ENCODE data around the gene HABP2.

Gene HABP2

GRCh38 chr10:113557903-113558321 is 5.1 kb downstream of the HABP2 start:
- no peak for DNase-seq (ENCODE audit: low read depth in 2 of 2)

GRCh38 chr10:113560071-113560470 is 7.2 kb downstream of the HABP2 start:
- DNase-seq (ENCODE audit: low read depth in 2 of 2): no peak

- no peak for DNase-seq (ENCODE audit: low read depth in 2 of 2)
These were observed 8.4 kb downstream of the HABP2 start for GRCh38 chr10:113561214-113561613.

- DNase-seq (ENCODE audit: low read depth in 2 of 2): no peak
These were observed 9.2 kb downstream of the HABP2 start for GRCh38 chr10:113562069-113562468.

- no peak for DNase-seq (ENCODE audit: low read depth in 2 of 2)
These were observed 9.9 kb downstream of the HABP2 start for GRCh38 chr10:113562704-113563103.

GRCh38 chr10:113563306-113564088 is 10.6 kb downstream of the HABP2 start:
- DNase-seq (ENCODE audit: low read depth in 2 of 2): peak; percentile 38 to 58

GRCh38 chr10:113565364-113565763 is 12.5 kb downstream of the HABP2 start:
- DNase-seq (ENCODE audit: low read depth in 2 of 2): no peak

- no peak for DNase-seq (ENCODE audit: low read depth in 2 of 2)
These were observed 14.0 kb downstream of the HABP2 start for GRCh38 chr10:113566888-113567287.

- DNase-seq (ENCODE audit: low read depth in 2 of 2): no peak
These were observed 16.7 kb downstream of the HABP2 start for GRCh38 chr10:113569576-113569975.

- no peak for DNase-seq (ENCODE audit: low read depth in 2 of 2)
These were observed 19.9 kb downstream of the HABP2 start for GRCh38 chr10:113572520-113573290.

GRCh38 chr10:113573368-113573767 is 20.5 kb downstream of the HABP2 start:
- DNase-seq (ENCODE audit: low read depth in 2 of 2): no peak

- DNase-seq (ENCODE audit: low read depth in 2 of 2): no peak
These were observed 24.0 kb downstream of the HABP2 start for GRCh38 chr10:113576852-113577251.

GRCh38 chr10:113578773-113579172 is 25.9 kb downstream of the HABP2 start:
- no peak for DNase-seq (ENCODE audit: low read depth in 2 of 2)

GRCh38 chr10:113581092-113581491 is 28.2 kb downstream of the HABP2 start:
- DNase-seq (ENCODE audit: low read depth in 2 of 2): no peak

- no peak for DNase-seq (ENCODE audit: low read depth in 2 of 2)
These were observed 30.7 kb downstream of the HABP2 start for GRCh38 chr10:113583571-113583970.

GRCh38 chr10:113585949-113586348 is 33.1 kb downstream of the HABP2 start:
- no peak for DNase-seq (ENCODE audit: low read depth in 2 of 2)

- DNase-seq (ENCODE audit: low read depth in 2 of 2): no peak
These were observed 36.4 kb downstream of the HABP2 start for GRCh38 chr10:113589201-113589770.

- no peak for DNase-seq (ENCODE audit: low read depth in 2 of 2)
These were observed 37.7 kb downstream of the HABP2 start for GRCh38 chr10:113590581-113590980.

- DNase-seq (ENCODE audit: low read depth in 2 of 2): no peak
These were observed 39.5 kb downstream of the HABP2 start for GRCh38 chr10:113592380-113592779.

GRCh38 chr10:113594652-113595051 is 41.8 kb downstream of the HABP2 start:
- DNase-seq (ENCODE audit: low read depth in 2 of 2): no peak

GRCh38 chr10:113600569-113600968 is 47.7 kb downstream of the HABP2 start:
- no peak for DNase-seq (ENCODE audit: low read depth in 2 of 2)

GRCh38 chr10:113603057-113603777 is 50.4 kb downstream of the HABP2 start:
- no peak for DNase-seq (ENCODE audit: low read depth in 2 of 2)

Measured in stimulated activated CD4-positive, alpha-beta T cell treated with anti-CD3 and anti-CD28 coated beads, Interleukin-1b, Interleukin-23, amount 100 ng/mL, for 4 hours (primary cell).